Loucy (cell line): ENCODE data around the gene KDR.

ENCODE experiments used
- H2AFZ ChIP-seq: fragments of 200-600 bp; sonication (generic); 2 replicates; pipeline ENCODE4 v1.6.0; 2016; ENCODE audit warnings: antibody characterized with exemption, mild to moderate bottlenecking, low read length, moderate library complexity
- H3F3A ChIP-seq: fragments of 200-600 bp; 2 replicates; pipeline ENCODE4 v1.6.0; 2016; ENCODE audit warnings: antibody characterized with exemption, low read depth, mild to moderate bottlenecking
- H3K27me3 ChIP-seq: fragments of 200-600 bp; sonication (generic); 2 replicates; pipeline ENCODE4 v1.6.1; 2014; ENCODE audit warnings: low read length, mild to moderate bottlenecking; ENCODE audit not compliant: insufficient read depth, poor library complexity, severe bottlenecking
- H3K36me3 ChIP-seq: fragments of 200-600 bp; sonication (generic); 2 replicates; pipeline ENCODE4 v1.6.1; 2016; ENCODE audit warnings: low read length; ENCODE audit not compliant: insufficient read depth
- H3K4me1 ChIP-seq: fragments of 200-600 bp; sonication (generic); 2 replicates; pipeline ENCODE4 v1.5.1; 2014; ENCODE audit warnings: low read length, mild to moderate bottlenecking; ENCODE audit not compliant: insufficient read depth, poor library complexity, severe bottlenecking
- H3K4me2 ChIP-seq: fragments of 200-600 bp; sonication (generic); 2 replicates; pipeline ENCODE4 v1.6.0; 2014; ENCODE audit warnings: antibody characterized with exemption, low read length, low read depth, mild to moderate bottlenecking; ENCODE audit not compliant: poor library complexity, severe bottlenecking
- H3K4me3 ChIP-seq: fragments of 200-600 bp; sonication (generic); 2 replicates; pipeline ENCODE4 v1.5.1; 2014; ENCODE audit warnings: low read length, mild to moderate bottlenecking, mixed read lengths; ENCODE audit not compliant: poor library complexity, severe bottlenecking
- H3K79me2 ChIP-seq: fragments of 200-600 bp; sonication (generic); 2 replicates; pipeline ENCODE4 v1.6.1; 2014; ENCODE audit warnings: low read length; ENCODE audit not compliant: insufficient read depth
- H3K9ac ChIP-seq: fragments of 200-600 bp; sonication (generic); 2 replicates; pipeline ENCODE4 v1.6.0; 2014; ENCODE audit warnings: mild to moderate bottlenecking, low read depth, low read length, moderate library complexity; ENCODE audit not compliant: poor library complexity, severe bottlenecking
- H3K9me2 ChIP-seq: fragments of 200-600 bp; sonication (generic); replicated peaks from 2 replicates; pipeline ENCODE4 v1.6.1; 2016; ENCODE audit warnings: low read depth, low read length, mixed read lengths
- H3K9me3 ChIP-seq: fragments of 200-600 bp; sonication (generic); 2 replicates; pipeline ENCODE4 v1.6.1; 2014; ENCODE audit warnings: mild to moderate bottlenecking, antibody characterized with exemption, low read length, low read depth; ENCODE audit not compliant: insufficient read depth
- H4K20me1 ChIP-seq: fragments of 200-600 bp; sonication (generic); 2 replicates; pipeline ENCODE4 v1.6.0; 2014; ENCODE audit warnings: antibody characterized with exemption, low read length, mild to moderate bottlenecking; ENCODE audit not compliant: insufficient read depth, poor library complexity, severe bottlenecking
- CTCF ChIP-seq: fragments of 200-600 bp; sonication (generic); conservative IDR thresholded peaks from 2 replicates; pipeline ENCODE4 v1.5.1; 2014; ENCODE audit warnings: mild to moderate bottlenecking, antibody characterized with exemption, low read length
- EZH2phosphoT487 ChIP-seq: fragments of 200-600 bp; IDR thresholded peaks from 2 replicates; pipeline ENCODE4 v1.6.1; 2018; ENCODE audit warnings: antibody characterized with exemption, mild to moderate bottlenecking, moderate library complexity, borderline replicate concordance

The KDR gene

GRCh38 chr4:55030589-55030988 is 94.8 kb downstream of the KDR start:
- Histone ChIP-seq H3F3A (no peaks in the 10 kb centered on the region), H3K4me2 (no peak overlapping the region), H3K9me2 (no peaks in the 10 kb centered on the region), H4K20me1 (no peaks in the 10 kb centered on the region), H3K9ac (no peak overlapping the region), H3K4me1 (no peaks in the 10 kb centered on the region), H3K9me3 (no peaks in the 10 kb centered on the region), H3K36me3 (no peaks in the 10 kb centered on the region), H3K79me2 (no peaks in the 10 kb centered on the region), H3K27me3 (no peaks in the 10 kb centered on the region), H2AFZ (no peak overlapping the region), H3K4me3 (no peak overlapping the region)
- TF ChIP-seq CTCF (no peak), EZH2phosphoT487 (no peak)

DNA sequence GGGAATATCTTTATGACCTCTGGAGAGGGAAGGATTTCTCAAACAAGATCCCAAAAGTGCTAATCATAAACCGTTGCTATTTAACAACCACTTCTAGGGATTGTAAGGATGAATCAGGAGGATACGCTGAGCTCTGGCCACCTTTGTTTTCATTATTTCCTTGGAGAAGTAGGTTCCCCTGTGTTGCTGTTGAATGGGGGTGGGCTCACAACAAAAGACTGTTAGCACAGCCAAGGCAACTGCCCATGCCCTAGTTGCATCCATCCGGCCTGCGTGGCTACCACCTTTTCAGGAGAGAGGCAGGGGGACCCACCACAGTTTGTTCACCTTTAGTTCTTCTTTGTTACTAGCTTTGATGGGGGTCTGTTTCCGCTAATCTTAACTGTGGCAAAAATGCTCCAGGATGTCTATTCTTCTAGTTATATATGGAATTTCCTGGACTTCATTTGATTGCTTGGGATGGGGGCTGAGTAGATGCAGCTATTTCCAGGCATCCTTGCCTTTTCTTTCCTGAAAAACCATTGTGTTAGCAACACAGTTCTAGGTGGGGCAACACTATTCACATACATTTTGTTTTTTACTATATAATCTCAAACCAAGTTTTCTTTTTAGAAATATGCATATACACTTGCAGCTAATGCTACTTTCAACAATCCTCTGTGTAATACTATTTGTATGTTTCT is 95.4 kb downstream of the KDR start:
- Histone ChIP-seq H3K79me2 (no peaks in the 10 kb centered on the region), H3K4me2 (no peak overlapping the region)
- no peak for TF ChIP-seq EZH2phosphoT487
- TF ChIP-seq CTCF = no peak

DNA sequence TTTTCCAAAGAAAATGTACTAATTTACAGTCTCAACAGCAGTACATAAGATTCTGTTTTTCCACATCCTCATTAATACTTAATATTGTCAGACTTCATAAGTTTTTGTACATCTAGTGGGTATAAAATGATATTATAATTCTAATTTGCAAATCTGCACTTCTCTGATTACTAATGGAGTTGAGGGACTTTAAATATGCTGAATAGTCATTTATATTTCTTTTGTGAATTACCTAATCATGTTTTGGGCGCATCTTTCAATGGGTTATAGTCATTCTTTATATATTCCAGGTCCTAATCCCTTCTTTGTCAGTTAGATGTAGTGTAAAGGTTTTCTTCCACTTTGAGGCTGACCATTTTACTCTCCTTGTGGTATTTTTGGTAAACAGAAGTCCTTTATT is 96.1 kb downstream of the KDR start:
- TF ChIP-seq EZH2phosphoT487 (no peak), CTCF (no peak)
- Histone ChIP-seq H3K9me2 (no peaks in the 10 kb centered on the region), H3K4me3 (no peak overlapping the region), H3K9ac (no peak overlapping the region), H2AFZ (no peak overlapping the region), H3K36me3 (no peaks in the 10 kb centered on the region), H3F3A (no peaks in the 10 kb centered on the region), H3K79me2 (no peaks in the 10 kb centered on the region), H3K9me3 (no peaks in the 10 kb centered on the region), H3K4me1 (no peaks in the 10 kb centered on the region), H3K27me3 (no peaks in the 10 kb centered on the region), H4K20me1 (no peaks in the 10 kb centered on the region), H3K4me2 (no peak overlapping the region)

More for the DNA sequence above, 95.4 kb downstream of the KDR start:
- no peaks in the 10 kb centered on the region for H3K9me3 ChIP-seq
- no peaks in the 10 kb centered on the region for H4K20me1 ChIP-seq
- no peaks in the 10 kb centered on the region for H3F3A ChIP-seq
- no peaks in the 10 kb centered on the region for H3K27me3 ChIP-seq
- no peaks in the 10 kb centered on the region for H3K9me2 ChIP-seq
- H3K4me1 ChIP-seq = no peaks in the 10 kb centered on the region
- H3K9ac ChIP-seq = no peak overlapping the region
- H2AFZ ChIP-seq = no peak overlapping the region
- H3K4me3 ChIP-seq = no peak overlapping the region
- H3K36me3 ChIP-seq = no peaks in the 10 kb centered on the region
